ENCODE data around the gene COX14.

DNA sequence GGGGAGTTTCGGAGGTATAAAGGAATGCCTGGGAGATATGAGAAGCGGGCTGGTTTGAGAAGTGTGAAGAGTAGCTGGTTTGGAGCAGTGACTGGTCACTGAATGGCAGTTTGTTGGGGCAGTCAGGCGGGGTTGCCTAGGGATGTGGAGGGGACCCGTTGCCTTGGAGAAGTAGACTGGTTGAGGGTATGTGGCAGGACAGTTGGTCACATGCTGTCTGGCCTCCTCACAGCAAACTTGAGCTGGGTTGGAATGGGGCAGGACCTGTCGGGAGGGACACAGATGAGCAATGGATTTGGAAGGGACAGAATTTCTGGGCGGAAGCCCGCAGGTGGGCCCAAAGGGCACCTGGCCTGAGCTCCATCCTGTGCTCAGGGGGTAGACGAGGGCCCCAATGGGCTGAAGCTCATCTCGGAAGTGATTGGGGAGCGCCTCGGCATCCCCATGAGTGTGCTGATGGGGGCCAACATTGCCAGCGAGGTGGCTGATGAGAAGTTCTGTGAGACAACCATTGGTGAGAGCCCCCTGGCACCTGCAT, 6.1 kb upstream of the COX14 start:
- TF ChIP-seq, protein P1, sequence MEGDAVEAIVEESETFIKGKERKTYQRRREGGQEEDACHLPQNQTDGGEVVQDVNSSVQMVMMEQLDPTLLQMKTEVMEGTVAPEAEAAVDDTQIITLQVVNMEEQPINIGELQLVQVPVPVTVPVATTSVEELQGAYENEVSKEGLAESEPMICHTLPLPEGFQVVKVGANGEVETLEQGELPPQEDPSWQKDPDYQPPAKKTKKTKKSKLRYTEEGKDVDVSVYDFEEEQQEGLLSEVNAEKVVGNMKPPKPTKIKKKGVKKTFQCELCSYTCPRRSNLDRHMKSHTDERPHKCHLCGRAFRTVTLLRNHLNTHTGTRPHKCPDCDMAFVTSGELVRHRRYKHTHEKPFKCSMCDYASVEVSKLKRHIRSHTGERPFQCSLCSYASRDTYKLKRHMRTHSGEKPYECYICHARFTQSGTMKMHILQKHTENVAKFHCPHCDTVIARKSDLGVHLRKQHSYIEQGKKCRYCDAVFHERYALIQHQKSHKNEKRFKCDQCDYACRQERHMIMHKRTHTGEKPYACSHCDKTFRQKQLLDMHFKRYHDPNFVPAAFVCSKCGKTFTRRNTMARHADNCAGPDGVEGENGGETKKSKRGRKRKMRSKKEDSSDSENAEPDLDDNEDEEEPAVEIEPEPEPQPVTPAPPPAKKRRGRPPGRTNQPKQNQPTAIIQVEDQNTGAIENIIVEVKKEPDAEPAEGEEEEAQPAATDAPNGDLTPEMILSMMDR (conservative IDR thresholded peaks at IDR 0.05; ENCODE audit: low read length), result no peak
- TF ChIP-seq EZH2phosphoT487 (IDR thresholded peaks at IDR 0.05; ENCODE audit: borderline replicate concordance), result no peak
